MM.1S (cell line): ENCODE data around the gene CNBD2.
A peak's percentile ranks its signal among the peaks of the same experiment; 100 is the strongest.

Experiments used
- DNase-seq: peaks from one replicate; pipeline ENCODE4 v3.0.0-alpha.2; 2015
- H2AFZ ChIP-seq: fragments of 300-600 bp; sonication (generic); 2 replicates; pipeline ENCODE4 v1.6.0; 2016; ENCODE audit warnings: antibody characterized with exemption, low read length
- H3F3A ChIP-seq: fragments of 300-600 bp; sonication (generic); 2 replicates; pipeline ENCODE4 v1.6.1; 2016; ENCODE audit warnings: mild to moderate bottlenecking, antibody characterized with exemption, low read length, moderate library complexity, mixed read lengths; ENCODE audit not compliant: insufficient read depth
- H3K27ac ChIP-seq: fragments of 300-600 bp; sonication (generic); 2 replicates; pipeline ENCODE4 v1.5.1; 2016; ENCODE audit warnings: mild to moderate bottlenecking, low read length
- H3K27me3 ChIP-seq: fragments of 300-600 bp; sonication (generic); replicated peaks from 2 replicates; pipeline ENCODE4 v1.6.0; 2016; ENCODE audit warnings: low read length; ENCODE audit not compliant: insufficient read depth
- H3K36me3 ChIP-seq: fragments of 300-600 bp; sonication (generic); replicated peaks from 2 replicates; pipeline ENCODE4 v1.6.1; 2016; ENCODE audit warnings: mild to moderate bottlenecking, low read length, mixed read lengths; ENCODE audit not compliant: insufficient read depth
- H3K4me1 ChIP-seq: fragments of 300-600 bp; sonication (generic); 2 replicates; pipeline ENCODE4 v1.6.1; 2016; ENCODE audit warnings: low read length, mixed read lengths
- H3K4me2 ChIP-seq: fragments of 300-600 bp; sonication (generic); 2 replicates; pipeline ENCODE4 v1.6.0; 2016; ENCODE audit warnings: low read depth, low read length
- H3K4me3 ChIP-seq: fragments of 300-600 bp; sonication (generic); 2 replicates; pipeline ENCODE4 v1.5.1; 2016; ENCODE audit warnings: low read length, mixed read lengths
- H3K79me2 ChIP-seq: fragments of 300-600 bp; sonication (generic); 2 replicates; pipeline ENCODE4 v1.6.1; 2016; ENCODE audit warnings: mixed run types, low read length, mixed read lengths
- H3K9ac ChIP-seq: fragments of 300-600 bp; sonication (generic); 2 replicates; pipeline ENCODE4 v1.6.1; 2016; ENCODE audit warnings: low read length, mixed read lengths
- H3K9me2 ChIP-seq: fragments of 300-600 bp; sonication (generic); replicated peaks from 2 replicates; pipeline ENCODE4 v1.6.1; 2016; ENCODE audit warnings: mild to moderate bottlenecking, low read length, mixed read lengths; ENCODE audit not compliant: insufficient read depth
- H3K9me3 ChIP-seq: fragments of 300-600 bp; sonication (generic); replicated peaks from 2 replicates; pipeline ENCODE4 v1.6.1; 2016; ENCODE audit warnings: mild to moderate bottlenecking, low read length, mixed read lengths; ENCODE audit not compliant: insufficient read depth
- H4K20me1 ChIP-seq: fragments of 300-600 bp; sonication (generic); 2 replicates; pipeline ENCODE4 v1.6.1; 2016; ENCODE audit warnings: mild to moderate bottlenecking, low read length, moderate library complexity, mixed read lengths; ENCODE audit not compliant: insufficient read depth
- EZH2 ChIP-seq: fragments of 300-600 bp; sonication (generic); optimal IDR thresholded peaks from 2 replicates; pipeline ENCODE3; 2017; ENCODE audit warnings: low read depth, mild to moderate bottlenecking, antibody characterized with exemption, low read length, mixed read lengths
- EZH2phosphoT487 ChIP-seq: fragments of 300-600 bp; sonication (generic); IDR thresholded peaks from 2 replicates; pipeline ENCODE4 v1.6.1; 2018; ENCODE audit warnings: antibody characterized with exemption, low read length
- TF ChIP-seq, protein P1 (sequence below): fragments of 300-600 bp; sonication (generic); IDR thresholded peaks from 2 replicates; pipeline ENCODE4 v1.5.1; 2016; ENCODE audit warnings: antibody characterized with exemption, low read length, mixed read lengths

Gene CNBD2

DNA sequence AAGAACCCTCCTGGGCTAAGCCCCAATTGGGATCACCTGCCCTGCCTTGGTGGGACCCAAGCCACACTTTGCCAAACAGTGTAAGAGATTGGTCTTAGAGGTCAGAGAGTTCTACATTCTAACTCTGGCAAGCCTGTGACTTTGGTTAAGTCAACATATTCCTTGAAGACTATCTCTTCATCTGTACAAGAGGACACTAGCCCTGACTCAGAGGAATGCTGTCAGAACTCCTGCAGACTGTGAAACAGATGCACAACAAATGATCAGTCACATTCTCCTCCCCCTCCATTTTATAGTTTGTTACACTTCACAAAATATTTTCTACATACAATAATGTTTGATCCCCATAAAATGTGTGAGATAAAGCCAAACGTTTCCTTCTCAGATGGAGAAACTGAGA lies 94.4 kb downstream of the CNBD2 start:
- H3K9ac ChIP-seq: no peak overlapping the region
- no peaks in the 10 kb centered on the region for H4K20me1 ChIP-seq
- H3K27me3 ChIP-seq: no peaks in the 10 kb centered on the region
- H3K27ac ChIP-seq: no peak overlapping the region
- no peak for TF ChIP-seq EZH2
- no peak for TF ChIP-seq EZH2phosphoT487
- TF ChIP-seq, protein P1, sequence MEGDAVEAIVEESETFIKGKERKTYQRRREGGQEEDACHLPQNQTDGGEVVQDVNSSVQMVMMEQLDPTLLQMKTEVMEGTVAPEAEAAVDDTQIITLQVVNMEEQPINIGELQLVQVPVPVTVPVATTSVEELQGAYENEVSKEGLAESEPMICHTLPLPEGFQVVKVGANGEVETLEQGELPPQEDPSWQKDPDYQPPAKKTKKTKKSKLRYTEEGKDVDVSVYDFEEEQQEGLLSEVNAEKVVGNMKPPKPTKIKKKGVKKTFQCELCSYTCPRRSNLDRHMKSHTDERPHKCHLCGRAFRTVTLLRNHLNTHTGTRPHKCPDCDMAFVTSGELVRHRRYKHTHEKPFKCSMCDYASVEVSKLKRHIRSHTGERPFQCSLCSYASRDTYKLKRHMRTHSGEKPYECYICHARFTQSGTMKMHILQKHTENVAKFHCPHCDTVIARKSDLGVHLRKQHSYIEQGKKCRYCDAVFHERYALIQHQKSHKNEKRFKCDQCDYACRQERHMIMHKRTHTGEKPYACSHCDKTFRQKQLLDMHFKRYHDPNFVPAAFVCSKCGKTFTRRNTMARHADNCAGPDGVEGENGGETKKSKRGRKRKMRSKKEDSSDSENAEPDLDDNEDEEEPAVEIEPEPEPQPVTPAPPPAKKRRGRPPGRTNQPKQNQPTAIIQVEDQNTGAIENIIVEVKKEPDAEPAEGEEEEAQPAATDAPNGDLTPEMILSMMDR: no peak
- H3K4me3 ChIP-seq: no peak overlapping the region
- no peak for DNase-seq
- H3K36me3 ChIP-seq: no peaks in the 10 kb centered on the region
- H3K4me2 ChIP-seq: no peak overlapping the region
- peaks cover 7% of the 10 kb centered on the region for H3F3A ChIP-seq
- peaks cover 6% of the 10 kb centered on the region for H3K4me1 ChIP-seq
- no peak overlapping the region for H2AFZ ChIP-seq
- H3K9me2 ChIP-seq: no peaks in the 10 kb centered on the region
- no peaks in the 10 kb centered on the region for H3K9me3 ChIP-seq
- no peaks in the 10 kb centered on the region for H3K79me2 ChIP-seq

DNA sequence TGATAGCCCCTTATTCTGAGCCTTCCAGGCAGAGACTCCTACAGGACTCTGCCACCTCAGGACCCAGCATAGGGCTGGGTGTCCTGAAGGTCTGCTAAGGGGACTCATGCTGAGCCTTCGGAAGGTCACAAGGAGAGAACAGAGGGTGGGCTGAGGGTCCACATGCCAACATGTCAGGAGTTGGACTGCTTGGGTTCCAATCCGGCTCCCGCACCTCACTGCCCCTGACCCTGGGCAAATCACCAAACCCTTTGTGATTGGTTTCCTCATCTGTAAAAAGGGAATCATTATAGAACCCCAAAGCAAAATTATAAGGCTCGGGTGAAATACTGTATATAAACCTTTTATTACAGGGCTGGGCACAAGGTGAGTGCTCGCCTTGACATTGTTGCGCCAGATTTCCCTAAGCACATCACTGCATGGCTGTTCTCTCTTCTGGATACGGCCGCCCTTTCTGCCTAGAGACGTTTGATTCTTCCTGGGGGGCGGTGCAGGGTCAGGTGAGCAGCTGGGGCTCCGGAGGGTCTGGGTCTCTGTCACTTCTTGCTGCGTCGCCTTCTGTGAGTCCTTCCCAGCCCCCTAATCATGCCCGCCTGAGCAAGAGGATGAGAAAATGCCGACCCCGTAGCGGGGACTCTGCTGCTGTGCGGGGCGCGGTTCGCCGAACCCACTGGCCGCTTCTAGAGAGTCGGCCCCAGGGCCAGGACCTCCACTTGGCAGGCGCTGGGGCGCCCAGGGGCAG lies 95.7 kb downstream of the CNBD2 start:
- Histone ChIP-seq H4K20me1 (no peaks in the 10 kb centered on the region), H2AFZ (peak overlapping the region; percentile 97), H3K9me2 (no peaks in the 10 kb centered on the region), H3K4me2 (peak overlapping the region; percentile 98), H3K4me1 (peaks cover 6% of the 10 kb centered on the region), H3K4me3 (peak overlapping the region; percentile 84), H3K79me2 (no peaks in the 10 kb centered on the region), H3K27me3 (no peaks in the 10 kb centered on the region), H3F3A (peaks cover 7% of the 10 kb centered on the region), H3K9me3 (no peaks in the 10 kb centered on the region), H3K27ac (peak overlapping the region; percentile 75; the same call in 1 of the 2 replicates), H3K36me3 (no peaks in the 10 kb centered on the region), H3K9ac (peak overlapping the region; percentile 69)
- DNase-seq: no peak
- TF ChIP-seq, protein P1: no peak
- no peak for TF ChIP-seq EZH2
- no peak for TF ChIP-seq EZH2phosphoT487

DNA sequence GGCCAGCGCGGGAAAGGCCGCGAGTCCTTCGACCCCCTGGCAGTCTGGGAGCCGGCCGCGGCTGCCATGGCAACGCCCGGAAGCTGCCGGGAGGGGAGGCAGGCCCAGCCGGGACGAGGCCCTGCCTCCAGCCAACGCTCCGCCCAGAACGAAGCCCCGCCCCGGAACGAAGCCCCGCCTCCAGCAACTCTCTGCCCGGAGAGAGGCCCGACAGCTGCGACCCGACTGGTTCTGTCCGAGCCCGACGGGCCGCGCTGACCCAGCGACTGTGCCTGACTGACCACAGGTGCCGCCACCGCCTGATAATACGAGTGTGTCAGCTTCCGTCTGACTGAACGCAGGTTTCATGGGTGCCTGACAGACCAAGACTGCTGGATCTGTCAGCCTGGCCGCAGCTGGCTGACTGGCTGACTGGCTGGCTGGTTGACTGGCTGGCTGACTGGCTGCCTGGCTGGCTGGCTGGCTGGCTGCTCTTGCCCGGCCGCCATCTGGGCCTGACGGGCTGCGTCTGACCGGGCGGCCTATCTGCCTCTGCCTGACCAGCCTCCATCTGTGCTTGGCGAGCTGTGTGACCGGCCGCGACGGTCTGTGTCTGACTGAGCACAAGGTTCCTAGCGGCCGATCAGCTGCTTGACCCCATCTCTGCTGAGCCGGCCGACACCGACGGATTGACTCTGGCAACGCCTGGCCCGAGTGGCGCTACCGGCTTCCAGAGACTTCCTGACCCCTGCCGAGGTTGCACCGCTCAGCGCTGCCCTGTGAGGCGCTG lies 96.5 kb downstream of the CNBD2 start:
- H3K9me2 ChIP-seq: no peaks in the 10 kb centered on the region
- peak overlapping the region; percentile 75; the same call in 1 of the 2 replicates for H3K27ac ChIP-seq
- no peaks in the 10 kb centered on the region for H3K27me3 ChIP-seq
- H3K9me3 ChIP-seq: no peaks in the 10 kb centered on the region
- peak overlapping the region; percentile 69; the same call in 1 of the 2 replicates for H3K9ac ChIP-seq
- peak; percentile 88 for DNase-seq
- H3K4me3 ChIP-seq: peak overlapping the region; percentile 84
- peaks cover 6% of the 10 kb centered on the region for H3K4me1 ChIP-seq
- H3K36me3 ChIP-seq: no peaks in the 10 kb centered on the region
- peaks cover 7% of the 10 kb centered on the region for H3F3A ChIP-seq
- H4K20me1 ChIP-seq: no peaks in the 10 kb centered on the region
- no peak for TF ChIP-seq EZH2
- TF ChIP-seq, protein P1: no peak
- no peak for TF ChIP-seq EZH2phosphoT487
- H3K4me2 ChIP-seq: peak overlapping the region; percentile 98
- H3K79me2 ChIP-seq: no peaks in the 10 kb centered on the region
- peak overlapping the region; percentile 97 for H2AFZ ChIP-seq
